ENCODE measurements around the gene NTM. TPM values are rescaled to one million over a fixed set of nuclear protein-coding genes. Genes with fewer than 3 reads are reported as not detected.

NTM gene
- total RNA-seq, 1 experiment from 2014 or later: 15.8 TPM

- peak; percentile 56 for DNase-seq (ENCODE audit: low read depth)
These were observed 735.9 kb downstream of the NTM start for GRCh38 chr11:132106096-132106982.

DNA sequence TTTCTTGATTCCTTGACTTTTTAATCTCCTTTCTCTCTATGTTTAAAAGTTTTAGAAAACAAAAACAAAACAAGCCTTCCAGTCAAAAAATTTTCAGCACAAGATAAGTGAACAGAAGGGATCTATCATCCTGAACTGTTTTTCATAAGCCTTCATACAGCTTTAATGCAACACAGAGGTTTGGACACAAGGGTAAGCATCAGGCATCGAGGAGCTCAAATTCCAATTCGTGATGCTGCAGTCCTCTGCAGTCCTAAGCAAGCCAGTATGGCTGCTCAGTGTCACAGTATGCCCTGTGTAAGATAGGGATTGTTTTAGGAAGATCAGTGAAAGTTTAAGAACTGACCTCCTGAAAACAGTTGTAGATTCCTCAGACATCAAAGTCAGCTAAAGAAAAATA lies 740.9 kb downstream of the NTM start:
- DNase-seq (ENCODE audit: low read depth): no peak

GRCh38 chr11:132111838-132112237 lies 741.4 kb downstream of the NTM start:
- peak; percentile 68 for DNase-seq (ENCODE audit: low read depth)

DNA sequence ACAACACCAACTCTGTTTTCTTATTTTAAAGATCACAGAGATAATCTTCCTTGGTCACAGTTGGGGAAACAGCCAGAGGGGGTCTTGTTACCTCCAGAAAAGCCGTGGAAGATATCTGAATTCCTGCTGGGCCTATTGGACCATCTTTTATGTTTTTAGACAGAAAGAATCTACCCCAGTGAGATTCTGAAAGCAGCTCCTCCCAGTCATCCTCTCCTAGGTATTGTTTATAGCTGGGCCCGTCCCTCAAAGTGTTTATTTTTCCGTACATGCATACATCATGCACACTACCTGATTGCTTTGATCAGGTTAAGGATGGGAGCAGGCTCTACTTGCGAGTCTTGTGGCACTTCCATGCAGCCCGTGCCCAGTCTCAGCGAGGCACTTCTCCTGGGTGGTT lies 742.4 kb downstream of the NTM start:
- no peak for DNase-seq (ENCODE audit: low read depth)

DNA sequence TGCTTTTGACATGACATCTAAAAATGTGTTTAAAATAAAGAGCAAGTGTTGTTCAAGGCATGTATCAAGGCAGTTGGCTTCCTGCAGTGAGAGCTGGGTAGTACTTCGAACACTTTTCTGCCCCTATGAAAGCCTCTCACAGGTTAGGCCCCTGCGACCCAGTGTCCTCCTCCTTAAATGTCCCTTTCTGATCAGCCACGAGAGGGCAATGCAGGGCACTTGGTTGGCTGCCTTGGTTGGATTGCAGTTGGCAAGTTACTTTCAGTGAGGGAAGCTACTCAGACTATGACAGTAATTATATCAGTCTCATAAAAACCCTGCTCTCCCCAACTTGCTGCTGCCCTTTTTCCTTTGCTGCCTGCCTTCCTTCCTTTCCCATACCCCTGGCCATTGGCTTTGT lies 743.8 kb downstream of the NTM start:
- DNase-seq (ENCODE audit: low read depth): peak; percentile 58

- no peak for DNase-seq (ENCODE audit: low read depth)
These were observed 744.3 kb downstream of the NTM start for GRCh38 chr11:132114743-132115142.

DNA sequence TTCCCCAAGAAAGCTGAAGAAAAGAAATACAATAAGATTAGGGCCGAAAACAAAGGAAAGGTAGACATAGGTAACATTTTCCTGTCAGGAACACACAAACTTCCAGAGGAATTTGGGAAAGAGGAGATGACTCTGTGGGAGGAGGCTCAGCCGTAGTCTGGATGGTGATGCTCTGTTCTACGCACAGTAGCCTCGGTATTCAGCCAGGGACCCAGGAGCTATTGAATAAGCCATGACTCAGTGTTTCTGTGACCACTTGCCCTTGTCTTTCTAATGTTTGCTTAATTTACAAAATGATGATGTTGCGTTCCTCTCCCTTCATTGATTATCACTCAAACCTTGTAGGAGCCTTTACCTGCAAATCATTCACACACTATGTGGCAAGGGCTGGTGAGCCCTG lies 745.0 kb downstream of the NTM start:
- no peak for DNase-seq (ENCODE audit: low read depth)

- DNase-seq (ENCODE audit: low read depth): no peak
These were observed 746.1 kb downstream of the NTM start for GRCh38 chr11:132116516-132116915.

DNA sequence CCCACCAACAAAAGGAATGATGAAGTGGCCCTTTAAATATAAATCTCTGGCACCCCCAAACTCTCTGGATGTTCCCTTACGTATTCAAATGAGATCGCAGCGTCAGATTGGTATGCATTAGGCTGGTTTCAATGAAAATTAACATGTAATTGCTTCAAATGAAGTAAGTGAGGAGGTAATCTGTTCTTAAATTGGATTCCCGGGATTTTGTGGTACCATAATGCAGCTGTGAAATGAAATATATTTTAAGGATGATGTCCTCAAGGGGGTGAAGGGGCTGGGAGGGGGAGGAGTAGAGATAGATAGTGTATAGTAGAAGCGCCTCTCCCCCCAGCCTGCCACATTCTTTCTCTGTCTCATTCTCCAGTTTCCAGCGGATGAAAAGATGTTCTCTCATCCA lies 748.2 kb downstream of the NTM start:
- DNase-seq (ENCODE audit: low read depth): no peak

GRCh38 chr11:132119573-132119972 lies 749.2 kb downstream of the NTM start:
- DNase-seq (ENCODE audit: low read depth): no peak

DNA sequence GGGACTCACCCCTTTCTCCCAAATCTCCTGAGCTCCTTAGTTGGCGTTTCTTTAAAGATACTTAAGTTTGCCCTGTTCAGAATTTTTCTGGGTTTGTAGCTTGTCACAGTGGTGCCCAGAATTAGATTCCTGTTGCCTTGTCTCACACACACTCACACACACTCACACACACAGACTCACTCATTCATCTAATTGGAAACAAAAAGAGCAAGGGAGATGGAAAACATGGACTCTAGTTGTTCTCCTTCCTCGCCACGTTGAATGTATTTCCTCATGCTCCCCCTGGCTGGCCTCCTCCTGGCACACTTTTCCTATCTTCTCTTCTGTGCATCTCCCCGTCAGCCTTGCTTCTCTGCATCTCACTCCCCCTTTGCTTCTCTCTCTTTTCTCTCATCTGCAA lies 752.3 kb downstream of the NTM start:
- no peak for DNase-seq (ENCODE audit: low read depth)

DNA sequence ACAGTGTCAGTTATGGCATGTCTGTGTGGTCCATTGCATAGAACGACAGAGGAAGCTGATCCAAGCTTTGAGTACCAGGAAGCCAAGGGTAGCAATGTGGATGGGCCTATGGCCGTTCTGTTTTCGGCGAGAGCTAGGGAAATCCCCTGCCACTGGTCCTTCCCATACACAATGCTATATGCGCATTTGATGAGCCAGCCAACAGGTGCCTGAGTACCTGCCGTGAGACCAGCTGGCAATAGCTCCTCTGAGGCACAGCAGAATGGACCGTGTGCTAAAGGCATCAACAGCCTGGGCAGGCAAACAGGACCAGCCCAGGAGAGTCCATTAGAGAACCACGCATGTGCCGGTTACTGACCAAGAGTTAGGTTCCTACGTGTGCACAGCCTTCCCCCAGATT lies 753.0 kb downstream of the NTM start:
- DNase-seq (ENCODE audit: low read depth): no peak

- no peak for DNase-seq (ENCODE audit: low read depth)
These were observed 753.7 kb downstream of the NTM start for GRCh38 chr11:132123854-132124835.

DNA sequence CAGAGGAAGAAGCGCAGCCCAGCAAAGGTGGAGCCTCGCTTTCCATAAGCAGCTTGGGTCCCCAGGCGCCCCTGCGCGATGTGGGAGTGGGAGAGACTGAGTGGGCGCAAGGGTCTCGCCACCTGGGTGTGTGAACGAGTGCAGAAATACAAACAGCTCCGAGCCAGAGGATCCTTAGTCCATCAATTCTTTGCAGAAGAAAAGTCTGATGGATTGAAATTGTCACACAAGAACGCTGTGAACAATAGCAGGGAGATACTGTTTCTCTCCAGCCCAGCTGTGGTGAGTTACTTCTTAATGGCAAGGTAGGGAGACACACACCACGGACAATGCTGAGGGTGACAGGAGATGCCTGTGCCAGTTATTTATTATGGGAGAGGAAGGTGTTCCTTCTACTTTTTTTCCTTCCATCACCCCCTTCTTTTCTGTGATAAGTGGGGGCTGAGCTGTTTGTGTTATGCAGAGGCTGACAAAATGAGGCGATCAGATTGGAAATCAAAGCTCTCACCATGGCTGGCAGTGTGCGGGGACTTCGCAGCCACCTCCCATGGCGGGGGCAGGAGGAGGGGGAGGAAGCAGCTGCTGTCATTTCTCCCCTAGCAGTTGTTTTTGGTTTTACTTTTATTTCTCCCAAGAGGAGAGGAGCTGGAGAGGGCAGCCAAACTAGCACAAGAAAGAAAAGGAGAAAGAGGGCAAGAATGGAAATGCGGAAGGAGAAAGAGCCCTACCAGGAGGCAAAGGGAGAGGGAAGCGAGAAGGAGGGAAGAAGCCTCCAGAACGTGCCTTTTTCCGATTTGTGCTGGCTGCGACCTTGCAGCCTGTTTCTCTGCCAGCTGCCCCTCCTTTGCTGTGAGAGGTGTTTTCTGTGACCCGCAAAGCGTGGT lies 755.8 kb downstream of the NTM start:
- DNase-seq (ENCODE audit: low read depth): peak; percentile 53

DNA sequence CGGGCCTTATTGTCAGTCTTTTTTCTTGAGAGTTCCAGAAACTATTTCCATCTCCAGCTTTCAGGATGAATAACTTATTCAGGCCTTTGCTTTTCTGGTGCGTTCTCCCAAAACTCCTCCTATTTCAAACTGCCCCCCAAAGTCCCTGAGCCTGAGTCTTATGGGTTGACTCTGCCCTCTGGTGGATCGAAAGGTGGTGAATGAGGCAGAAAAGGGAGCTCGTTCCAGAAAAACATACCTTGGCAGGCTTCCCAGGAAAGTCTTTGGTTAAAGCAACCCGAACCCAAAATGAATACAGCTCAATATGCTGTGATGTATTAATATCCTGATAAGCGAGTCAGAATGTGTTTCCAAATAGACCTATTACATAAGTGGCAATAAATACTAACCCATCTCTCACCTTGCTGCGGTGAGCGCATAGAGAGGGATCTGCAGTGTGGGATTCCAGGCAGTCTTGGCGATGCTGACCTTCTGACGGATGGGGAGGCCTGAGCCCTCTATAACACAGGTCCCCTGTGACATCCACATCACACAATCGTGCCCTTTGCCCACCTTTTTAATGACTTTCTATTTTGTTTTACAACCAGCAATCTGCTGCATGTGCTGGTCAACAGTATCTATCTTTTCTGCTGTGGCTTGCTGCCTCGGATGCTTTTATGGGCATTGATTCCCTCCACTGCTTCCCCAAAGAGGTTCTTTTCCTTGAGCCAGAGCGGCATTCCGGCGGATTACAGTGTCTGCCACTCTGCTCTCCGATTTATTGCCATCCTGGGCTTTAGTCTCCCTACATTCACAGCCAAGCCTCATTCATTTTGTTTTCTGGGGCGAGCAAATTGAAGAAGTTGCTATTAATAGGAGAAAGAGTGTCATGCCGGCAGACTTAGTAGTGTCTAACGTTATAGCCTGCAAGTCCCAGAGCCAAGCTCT lies 756.8 kb downstream of the NTM start:
- DNase-seq (ENCODE audit: low read depth): peak; percentile 84

GRCh38 chr11:132127900-132128288 lies 757.5 kb downstream of the NTM start:
- DNase-seq (ENCODE audit: low read depth): no peak

DNA sequence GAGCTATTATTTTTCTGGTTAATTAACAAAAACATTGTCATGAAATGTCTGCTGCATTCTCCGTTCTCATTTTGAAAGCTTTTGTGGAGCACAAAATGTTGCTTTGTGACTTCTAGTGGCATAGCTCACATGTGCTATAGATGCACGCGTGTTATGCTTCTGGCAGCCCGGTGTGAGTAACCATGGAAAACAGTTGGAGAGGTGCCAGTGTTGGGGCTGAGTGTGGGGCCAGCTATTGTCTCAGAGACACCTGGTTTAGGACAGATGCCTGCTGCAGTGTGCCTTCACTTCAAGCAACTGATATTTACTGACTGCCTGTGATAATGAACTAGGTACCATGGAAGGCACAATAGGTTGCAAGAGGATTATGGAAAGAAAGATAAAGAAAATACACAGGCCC lies 760.6 kb downstream of the NTM start:
- no peak for DNase-seq (ENCODE audit: low read depth)

DNA sequence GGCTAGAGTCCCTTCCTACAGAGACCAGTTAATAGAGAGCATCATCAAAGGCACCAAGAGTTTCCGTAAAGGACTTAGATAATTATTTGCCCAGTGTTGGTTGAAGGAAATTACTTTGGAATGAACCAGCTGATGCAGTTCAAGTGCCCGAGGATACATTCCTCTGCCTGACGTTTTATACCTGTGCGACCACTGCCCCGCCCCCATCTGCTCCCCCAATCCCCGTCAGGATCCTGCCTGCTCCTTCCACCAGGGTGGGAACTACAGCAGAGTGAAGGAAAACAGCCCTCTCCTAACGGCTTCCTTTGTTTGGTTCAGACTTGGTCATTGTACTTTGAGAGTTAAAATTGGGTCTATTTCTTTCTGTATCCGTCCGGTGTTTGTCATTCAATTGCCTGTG lies 761.5 kb downstream of the NTM start:
- no peak for DNase-seq (ENCODE audit: low read depth)

DNA sequence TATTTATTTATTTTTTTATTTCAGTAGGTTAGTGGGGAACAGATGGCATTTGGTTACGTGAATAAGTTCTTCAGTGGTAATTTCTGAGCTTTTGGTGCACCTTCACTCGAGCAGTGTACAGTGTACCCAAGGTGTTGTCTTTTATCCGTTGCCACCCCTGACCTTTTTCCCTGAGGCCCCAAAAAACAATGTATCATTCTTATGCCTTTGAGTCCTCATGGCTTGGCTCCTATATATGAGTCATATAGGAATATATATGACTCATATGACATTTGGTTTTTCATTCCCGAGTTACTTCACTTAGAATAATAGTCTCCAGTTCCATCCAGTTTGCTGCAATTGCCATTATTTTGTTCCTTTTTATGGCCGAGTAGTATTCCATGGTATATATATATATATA lies 763.9 kb downstream of the NTM start:
- DNase-seq (ENCODE audit: low read depth): peak; percentile 42

DNA sequence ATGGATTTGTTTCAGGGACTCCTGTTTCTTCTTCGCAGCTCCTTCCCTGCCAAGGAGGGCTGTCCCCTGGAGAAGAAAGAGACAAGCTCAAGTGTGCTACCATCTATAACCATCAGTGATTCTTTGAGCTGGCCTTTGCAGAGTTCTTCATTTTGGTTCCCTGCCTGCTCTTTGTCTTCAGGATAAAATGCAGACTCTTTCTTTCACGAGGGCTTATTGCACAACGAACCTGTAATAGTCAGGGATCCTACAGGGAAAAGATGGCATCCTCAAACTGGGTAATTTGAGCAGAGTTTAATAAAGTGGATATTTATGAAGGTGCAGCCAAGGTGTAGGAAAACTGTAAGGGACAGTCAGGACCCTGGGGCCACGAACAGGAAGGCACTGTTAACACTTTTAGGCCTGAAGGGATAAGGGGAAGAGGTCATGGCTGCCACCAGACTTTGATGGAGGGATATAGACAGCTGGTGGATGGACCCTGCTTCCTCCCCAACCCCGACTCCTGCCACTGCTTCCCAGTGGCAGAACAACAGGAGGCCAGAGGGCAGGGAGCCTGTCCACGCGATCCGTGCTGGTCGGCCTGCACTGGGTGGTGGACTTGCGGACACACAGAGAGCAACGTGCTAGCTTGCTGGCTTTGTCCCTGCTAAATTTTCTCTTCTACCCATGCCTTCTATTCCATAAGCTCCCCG lies 767.0 kb downstream of the NTM start:
- no peak for DNase-seq (ENCODE audit: low read depth)
